SK-N-SH (cell line): ENCODE results near the gene HPCAL1. TPM values are rescaled to one million over a fixed set of nuclear protein-coding genes. Genes with fewer than 3 reads are reported as not detected.

Source experiments
- CTCF ChIA-PET: fragments of 300-600, 350-600 bp; formaldehyde crosslinking; extraction: SDS; loops from one replicate; lab custom pipeline; 2021; lab: Yijun Ruan, JAX
- POLR2A ChIA-PET: fragments of 350-600 bp; sonication (Branson Sonifier 250); formaldehyde crosslinking; extraction: SDS; loops from one replicate; lab custom pipeline; 2020; ENCODE audit warnings: antibody characterized with exemption, inconsistent platforms; lab: Yijun Ruan, JAX
- DNase-seq: peaks from one replicate; pipeline ENCODE4 v3.0.0; 2012
- H2AFZ ChIP-seq: fragments of 200-600 bp; sonication (generic); 2 replicates; pipeline ENCODE4 v1.8.1; 2016; ENCODE audit warnings: antibody characterized with exemption, mild to moderate bottlenecking, low read depth
- H3F3A ChIP-seq: fragments of 200-600 bp; sonication (generic); replicated peaks from 2 replicates; pipeline ENCODE3; 2016; ENCODE audit warnings: antibody characterized with exemption, mild to moderate bottlenecking; ENCODE audit not compliant: insufficient read depth
- H3K27ac ChIP-seq, 2 experiments: fragments of 200-500 bp in 1 of 2; fragments of 200-600 bp in 1 of 2; sonication (Bioruptor generic) in 1 of 2; sonication (generic), shearing (Covaris generic) in 1 of 2; 2 replicates each; pipeline versions ENCODE4 v1.5.1 to v1.6.1; 2014 to 2016; ENCODE audit warnings: low read depth in 2 of 2, inconsistent platforms in 1 of 2, low read length in 1 of 2, mild to moderate bottlenecking in 1 of 2, mixed read lengths in 1 of 2
- H3K27me3 ChIP-seq: fragments of 200-600 bp; sonication (generic), shearing (Covaris generic); 2 replicates; pipeline ENCODE4 v1.6.1; 2016; ENCODE audit warnings: mixed run types; ENCODE audit not compliant: insufficient read depth
- H3K36me3 ChIP-seq, 2 experiments: fragments of 200-500 bp in 1 of 2; fragments of 200-600 bp in 1 of 2; sonication (Bioruptor generic) in 1 of 2; sonication (generic) in 1 of 2; replicated peaks in 1 of 2; 2 replicates each; pipeline versions ENCODE3 to v1.5.1; 2014 to 2016; ENCODE audit warnings: low read length in 1 of 2, mild to moderate bottlenecking in 1 of 2; ENCODE audit not compliant: insufficient read depth in 2 of 2, control insufficient read depth in 1 of 2
- H3K4me1 ChIP-seq, 2 experiments: fragments of 200-500 bp in 1 of 2; fragments of 200-600 bp in 1 of 2; sonication (Bioruptor generic) in 1 of 2; sonication (generic), shearing (Covaris generic) in 1 of 2; 2 replicates each; pipeline versions ENCODE4 v1.5.1 to v1.6.1; 2014 to 2016; ENCODE audit warnings: low read depth in 1 of 2, low read length in 1 of 2, mixed run types in 1 of 2; ENCODE audit not compliant: insufficient read depth in 2 of 2, control insufficient read depth in 1 of 2
- H3K4me2 ChIP-seq: fragments of 200-600 bp; sonication (generic), shearing (Covaris generic); 2 replicates; pipeline ENCODE4 v1.6.1; 2017; ENCODE audit warnings: mixed run types
- H3K4me3 ChIP-seq, 2 experiments: fragments of 200-500 bp in 1 of 2; fragments of 200-600 bp in 1 of 2; sonication (Bioruptor generic) in 1 of 2; sonication (generic), shearing (Covaris generic) in 1 of 2; 2 replicates each; pipeline versions ENCODE4 v1.5.1 to v1.8.1; 2014 to 2016; ENCODE audit warnings: low read depth in 2 of 2, inconsistent platforms in 1 of 2, low read length in 1 of 2, mild to moderate bottlenecking in 1 of 2, mixed read lengths in 1 of 2, moderate library complexity in 1 of 2
- H3K79me2 ChIP-seq: fragments of 200-600 bp; sonication (generic); 2 replicates; pipeline ENCODE4 v1.8.1; 2017; ENCODE audit warnings: mild to moderate bottlenecking; ENCODE audit not compliant: insufficient read depth
- H3K9ac ChIP-seq: fragments of 200-600 bp; sonication (generic); 2 replicates; pipeline ENCODE4 v1.6.1; 2017; ENCODE audit warnings: mixed run types
- H3K9me2 ChIP-seq: fragments of 200-600 bp; sonication (generic); 2 replicates; pipeline ENCODE4 v1.6.1; 2017; ENCODE audit warnings: mixed run types
- H3K9me3 ChIP-seq: fragments of 200-600 bp; sonication (generic); 2 replicates; pipeline ENCODE4 v1.6.1; 2017; ENCODE audit warnings: mixed run types, mild to moderate bottlenecking, moderate library complexity
- H4K20me1 ChIP-seq: fragments of 200-600 bp; sonication (generic); 2 replicates; pipeline ENCODE4 v1.6.1; 2017; ENCODE audit warnings: mild to moderate bottlenecking, mixed run types; ENCODE audit not compliant: insufficient read depth
- CHD2 ChIP-seq: fragments of 150-350 bp; IDR thresholded peaks from 2 replicates; pipeline ENCODE4 v1.6.1; 2018; ENCODE audit warnings: low read length; ENCODE audit not compliant: partially characterized antibody
- ELF1 ChIP-seq: IDR thresholded peaks from 2 replicates; pipeline ENCODE4 v1.4.0; 2012
- EP300 ChIP-seq, 2 experiments: IDR thresholded peaks; 2 replicates each; pipeline versions ENCODE4 v1.4.0 to v1.6.1; 2012; ENCODE audit warnings: borderline replicate concordance in 1 of 2, low read depth in 1 of 2, low read length in 1 of 2
- EZH2phosphoT487 ChIP-seq: fragments of 200-600 bp; sonication (generic); IDR thresholded peaks from 2 replicates; pipeline ENCODE4 v1.6.1; 2017; ENCODE audit warnings: low read depth, mixed run types, mild to moderate bottlenecking, antibody characterized with exemption, moderate library complexity, borderline replicate concordance
- FOSL2 ChIP-seq: IDR thresholded peaks from 2 replicates; pipeline ENCODE4 v1.4.0; 2012; ENCODE audit warnings: low read depth, mild to moderate bottlenecking, moderate library complexity, borderline replicate concordance
- GABPA ChIP-seq: IDR thresholded peaks from 2 replicates; pipeline ENCODE4 v1.4.0; 2012; ENCODE audit warnings: low read depth, mild to moderate bottlenecking
- IRF3 ChIP-seq: fragments of 150-350 bp; IDR thresholded peaks from 2 replicates; pipeline ENCODE4 v1.6.1; 2016; ENCODE audit warnings: mild to moderate bottlenecking, low read depth, low read length
- JUND ChIP-seq: IDR thresholded peaks from 2 replicates; pipeline ENCODE4 v1.4.0; 2012
- MAX ChIP-seq: IDR thresholded peaks from 2 replicates; pipeline ENCODE4 v1.4.0; 2012; ENCODE audit warnings: low read depth
- MEF2A ChIP-seq: IDR thresholded peaks from 2 replicates; pipeline ENCODE4 v1.4.0; 2012; ENCODE audit warnings: low read depth, borderline replicate concordance
- MXI1 ChIP-seq: IDR thresholded peaks from 2 replicates; pipeline ENCODE4 v1.6.1; 2012; ENCODE audit warnings: mild to moderate bottlenecking, low read depth, low read length, improper control_type of control experiment
- NRF1 ChIP-seq: IDR thresholded peaks from 2 replicates; pipeline ENCODE4 v1.6.1; 2012; ENCODE audit warnings: low read depth, mild to moderate bottlenecking, low read length
- PBX3 ChIP-seq: IDR thresholded peaks from 2 replicates; pipeline ENCODE4; 2012
- POLR2AphosphoS5 ChIP-seq: IDR thresholded peaks from 2 replicates; pipeline ENCODE4 v1.6.1; 2012; ENCODE audit warnings: low read depth, low read length
- RAD21 ChIP-seq: IDR thresholded peaks from 2 replicates; pipeline ENCODE4 v1.6.1; 2012; ENCODE audit warnings: mild to moderate bottlenecking, low read length
- RCOR1 ChIP-seq: fragments of 150-350 bp; IDR thresholded peaks from 2 replicates; pipeline ENCODE4 v1.6.1; 2017; ENCODE audit warnings: antibody characterized with exemption, low read length
- REST ChIP-seq: IDR thresholded peaks from 2 replicates; pipeline ENCODE4 v1.6.1; 2012; ENCODE audit warnings: mild to moderate bottlenecking, low read depth, low read length, moderate library complexity
- RFX5 ChIP-seq: IDR thresholded peaks from 2 replicates; pipeline ENCODE4 v1.6.1; 2012; ENCODE audit warnings: mild to moderate bottlenecking, improper control_type of control experiment, low read length
- RXRA ChIP-seq: IDR thresholded peaks from 2 replicates; pipeline ENCODE4 v1.4.0; 2012; ENCODE audit warnings: low read depth, mild to moderate bottlenecking, borderline replicate concordance
- SMC3 ChIP-seq: IDR thresholded peaks from 2 replicates; pipeline ENCODE4 v1.6.1; 2012; ENCODE audit warnings: low read depth, low read length, improper control_type of control experiment
- TCF12 ChIP-seq: IDR thresholded peaks from 2 replicates; pipeline ENCODE4 v1.4.0; 2012
- TEAD4 ChIP-seq: IDR thresholded peaks from 2 replicates; pipeline ENCODE4 v1.4.0; 2012; ENCODE audit warnings: mild to moderate bottlenecking, borderline replicate concordance; ENCODE audit not compliant: insufficient read depth
- USF1 ChIP-seq: IDR thresholded peaks from 2 replicates; pipeline ENCODE4 v1.4.0; 2012; ENCODE audit warnings: low read depth, borderline replicate concordance
- ZBTB33 ChIP-seq: IDR thresholded peaks from 2 replicates; pipeline ENCODE4 v1.4.0; 2012; ENCODE audit warnings: low read depth, borderline replicate concordance
- WGBS: methylation state at CpG from one replicate; pipeline ENCODE4 v1.1.6; 2017; ENCODE audit warnings: low lambda C conversion rate; 5-methylcytosine and 5-hydroxymethylcytosine counted together
- polyA plus RNA-seq, 3 experiments: library from polyadenylated mRNA; depleted of rRNA; stranded (reverse); fragments of >200 nt; gene quantifications; 2 replicates each; pipeline ENCODE4 v1.2.3, GENCODE V29; 2012

Gene HPCAL1
- polyA plus RNA-seq, 1 of the 3 experiments (the other 2 are of a cell fraction), result 77.0 TPM

GRCh38 chr2:10405448-10405847 is 102.7 kb downstream of the HPCAL1 start:
- H3K4me2 ChIP-seq, result peak overlapping the region; percentile 72
- peak; percentile 84 for DNase-seq
- H3F3A ChIP-seq, result peaks cover 13% of the 10 kb centered on the region
- 4% methylated on average over 13 of the region's 13 CpGs for WGBS
- no peaks in the 10 kb centered on the region for H3K36me3 ChIP-seq
- no peaks in the 10 kb centered on the region for H3K9me3 ChIP-seq
- H4K20me1 ChIP-seq, result no peaks in the 10 kb centered on the region
- CTCF ChIA-PET, result interaction anchor here (0.8 to 12.8 kb wide), 15 partner anchors 12 to 332 kb away, joined by 3 to 403 read pairs (median 5); partner anchors contain the start of genes HPCAL1 and RRM2
- H3K27ac ChIP-seq, result peak overlapping the region; percentile 90 to 97
- H3K4me3 ChIP-seq, result peak overlapping the region in 1 of 2 experiments; percentile 19; a peak in 1 of 4 replicates
- POLR2A ChIA-PET, result interaction anchor here (1.2 to 1.7 kb wide), 3 partner anchors 12 to 272 kb away, joined by 3 to 5 read pairs (median 4); no protein-coding TSS in a partner anchor
- H3K4me1 ChIP-seq, result peaks cover 34 to 64% of the 10 kb centered on the region in 2 experiments
- H3K9ac ChIP-seq, result peak overlapping the region; percentile 65
- no peaks in the 10 kb centered on the region for H3K27me3 ChIP-seq
- H2AFZ ChIP-seq, result peak overlapping the region; percentile 48; the same call in 1 of the 2 replicates
- H3K79me2 ChIP-seq, result no peaks in the 10 kb centered on the region
- no peaks in the 10 kb centered on the region for H3K9me2 ChIP-seq
- TF ChIP-seq EP300 (IDR thresholded peaks at IDR 0.05; ENCODE audit: borderline replicate concordance in 1 of 2, low read depth in 1 of 2, low read length in 1 of 2) (peak; percentile 71 to 95; a peak in 3 of 4 replicates), NRF1 (no peak), POLR2AphosphoS5 (peak; percentile 83; the same call in 1 of the 2 replicates), RXRA (peak; percentile 97; the same call in 1 of the 2 replicates), JUND (peak; percentile 97), MXI1 (no peak), GABPA (no peak; the same call in 1 of the 2 replicates), MEF2A (no peak), RFX5 (no peak), RAD21 (no peak), USF1 (0 out of 2 replicates have a peak, but pooled peaks have one; percentile 39), EZH2phosphoT487 (no peak), RCOR1 (peak; percentile 74; the same call in 1 of the 2 replicates), SMC3 (0 out of 2 replicates have a peak, but pooled peaks have one; percentile 18), CHD2 (peak; percentile 62), REST (peak; percentile 77), PBX3 (peak; percentile 89), MAX (peak; percentile 95), FOSL2 (peak; percentile 98), ZBTB33 (peak; percentile 81), TCF12 (peak; percentile 98), ELF1 (no peak; the same call in none of the 2 replicates), IRF3 (no peak), TEAD4 (peak; percentile 97)
